Effector CD8-positive, alpha-beta T cell (primary cell): ENCODE results near the gene ADRA2A.

Source experiments
- DNase-seq: peaks from one replicate; lab custom pipeline; 2025; lab: John Stamatoyannopoulos, UW
- total RNA-seq, 4 experiments: gene quantifications; one replicate each; lab custom pipeline; 2026; lab: John Stamatoyannopoulos, UW

Gene ADRA2A
- total RNA-seq = 0 reads per million in 4 experiments

GRCh38 chr10:111076682-111077478 is at the start of gene ADRA2A:
ADRA2A (plus strand) TSS chr10:111077029; CDS start chr10:111077997, 968 bp downstream.
- DNase-seq = no peak

GRCh38 chr10:111030042-111030750 is 46.6 kb upstream of the ADRA2A start:
- DNase-seq = no peak

DNA sequence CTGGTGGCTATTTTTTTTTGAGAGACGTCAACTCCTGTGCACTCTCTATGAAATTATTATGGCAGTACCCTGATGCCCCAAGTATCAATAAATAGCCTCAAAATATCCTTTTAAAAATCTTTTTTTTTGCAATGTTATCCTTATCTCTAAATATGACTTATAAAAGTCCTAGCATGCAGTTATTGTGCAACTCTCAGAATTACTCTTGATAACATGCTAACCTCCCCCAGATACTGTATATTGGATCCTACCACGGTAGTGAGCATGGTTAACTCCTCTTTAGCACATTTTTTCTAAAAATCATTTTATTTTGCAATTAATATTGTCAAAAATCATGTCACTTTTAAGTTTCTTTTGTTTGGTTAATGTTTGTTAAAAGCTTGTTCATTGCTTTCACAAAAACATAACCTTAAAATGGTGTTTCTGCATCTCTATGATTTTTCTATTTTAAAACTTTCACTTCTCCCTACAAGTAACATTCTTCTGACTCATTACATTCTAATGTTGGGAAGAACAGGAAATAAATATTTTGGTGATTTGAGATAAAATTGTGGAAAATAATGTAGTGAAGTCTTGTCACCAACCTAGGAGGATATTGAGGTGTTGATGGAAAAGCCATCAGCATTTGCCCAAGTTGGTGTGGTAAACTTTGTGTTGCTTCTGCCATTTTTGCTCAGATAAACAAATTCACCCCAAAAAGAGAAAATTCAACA is 42.1 kb upstream of the ADRA2A start:
- DNase-seq = no peak

- DNase-seq = no peak
These were observed 41.3 kb upstream of the ADRA2A start for GRCh38 chr10:111035542-111035941.

DNA sequence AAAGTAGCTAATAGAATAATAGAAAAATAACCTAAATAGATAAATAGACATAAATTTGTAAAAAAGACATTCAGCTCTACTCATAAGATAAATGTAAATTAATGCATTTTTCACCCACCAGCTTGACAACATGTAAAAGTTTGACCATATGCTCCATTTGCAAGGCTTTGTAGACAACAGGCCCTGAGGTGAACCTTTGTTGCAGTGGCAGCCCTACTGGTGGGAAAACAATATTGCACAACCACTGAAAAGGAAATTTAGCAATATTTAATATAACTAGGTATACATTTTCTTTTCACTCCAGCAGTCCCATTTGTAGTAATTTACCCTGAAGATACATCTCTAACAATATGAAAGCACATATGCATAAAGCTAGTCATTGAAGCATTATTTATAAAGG is 39.0 kb upstream of the ADRA2A start:
- DNase-seq = no peak

DNA sequence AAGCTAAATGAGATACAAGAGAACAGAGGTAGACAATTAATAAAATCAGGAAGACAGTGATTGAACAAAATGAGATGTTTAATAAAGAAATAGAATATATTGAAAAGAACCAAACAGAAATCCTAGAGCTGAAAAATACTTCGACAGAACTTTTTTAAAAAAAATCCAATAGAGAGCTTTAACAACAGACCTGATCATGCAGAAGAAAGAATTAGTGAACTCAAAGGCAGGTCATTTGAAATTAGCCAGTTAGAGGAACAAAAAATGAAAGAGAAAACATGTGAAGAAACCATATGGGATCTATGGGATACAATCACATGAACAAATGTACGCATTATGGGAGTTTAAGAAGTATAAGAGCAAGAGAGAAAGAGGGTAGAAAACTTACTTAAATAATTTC is 37.3 kb upstream of the ADRA2A start:
- no peak for DNase-seq

- DNase-seq = no peak
These were observed 19.8 kb upstream of the ADRA2A start for GRCh38 chr10:111057006-111057405.

DNA sequence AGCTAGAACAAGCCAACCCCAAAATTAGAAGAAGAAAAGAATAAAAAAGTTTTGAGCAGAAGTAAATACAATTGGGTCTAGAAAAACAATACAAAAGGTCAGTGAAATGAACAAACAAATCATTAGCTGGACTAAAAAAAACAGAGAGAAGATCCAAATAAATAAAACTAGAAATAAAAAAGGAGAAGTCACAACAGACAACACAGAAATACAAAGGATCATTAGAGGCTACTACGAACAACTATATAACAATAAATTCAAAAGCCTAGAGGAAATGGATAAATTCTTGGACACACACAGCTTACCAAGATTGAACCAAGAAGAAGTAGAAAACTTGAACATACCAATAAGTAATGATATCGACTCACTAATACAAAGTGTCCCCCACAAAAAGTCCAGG is 13.4 kb upstream of the ADRA2A start:
- no peak for DNase-seq

DNA sequence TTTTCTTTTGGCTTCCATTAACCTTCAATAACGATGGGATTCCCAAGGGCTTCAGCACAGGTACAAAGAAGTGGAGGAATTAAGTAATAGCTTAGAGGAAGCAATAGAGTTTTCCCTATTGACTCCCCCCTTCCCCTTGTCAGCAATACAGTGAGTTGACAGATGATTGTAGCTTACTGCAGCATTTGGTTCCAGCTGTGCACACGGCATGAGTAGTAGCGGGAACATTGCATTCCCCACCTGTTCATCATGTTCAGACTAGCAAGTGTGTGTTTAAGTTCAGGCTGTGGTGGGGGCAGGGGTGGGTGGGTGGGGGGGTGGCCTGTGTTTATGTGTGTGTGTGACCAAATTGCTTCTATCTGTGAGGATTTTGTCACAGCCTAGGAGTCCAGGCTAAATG is 4.6 kb upstream of the ADRA2A start:
- no peak for DNase-seq

GRCh38 chr10:111075577-111076185 is 1.1 kb upstream of the ADRA2A start:
- DNase-seq = no peak

DNA sequence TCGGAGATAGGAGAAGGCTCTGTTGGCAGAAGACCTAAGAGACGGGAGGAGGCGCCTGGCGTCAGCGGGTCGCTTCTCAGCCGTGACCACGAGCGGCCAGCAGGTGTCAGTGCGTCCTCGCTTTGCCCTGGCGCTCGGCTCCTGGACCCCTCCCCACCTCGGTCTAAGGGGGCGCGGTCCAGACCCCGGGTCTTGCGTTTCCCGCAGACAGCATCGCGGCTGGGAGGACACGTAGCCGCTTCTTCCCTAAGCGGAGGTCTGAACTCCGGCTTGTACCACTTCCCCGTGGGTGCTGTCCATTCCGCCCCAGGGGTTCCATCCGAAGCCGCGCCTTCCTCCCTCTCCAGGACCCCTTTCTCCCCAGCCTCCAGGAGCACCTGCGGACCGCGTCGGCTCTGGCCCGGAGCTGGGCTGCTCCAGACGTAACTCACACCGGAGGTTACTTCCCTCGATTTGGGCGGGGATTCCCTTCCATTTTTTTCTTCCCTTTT is 593 bp upstream of the ADRA2A start:
- DNase-seq = no peak

DNA sequence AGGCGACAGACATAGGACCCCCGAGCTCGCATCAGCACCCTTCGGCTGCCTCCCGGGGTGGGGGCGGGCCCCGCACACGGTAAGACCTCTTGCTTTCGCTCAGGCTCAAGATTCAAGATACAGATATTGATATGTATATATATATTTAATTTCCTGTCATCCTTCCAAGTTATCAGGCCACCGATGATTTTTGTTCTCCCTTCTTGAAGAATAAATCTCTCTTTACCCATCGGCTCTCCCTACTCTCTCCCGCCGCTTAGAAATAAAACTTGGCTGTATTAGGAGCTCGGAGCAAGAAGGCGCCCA is 603 bp downstream of the ADRA2A start:
- no peak for DNase-seq

GRCh38 chr10:111077785-111078504 is 1.1 kb downstream of the ADRA2A start:
- no peak for DNase-seq

DNA sequence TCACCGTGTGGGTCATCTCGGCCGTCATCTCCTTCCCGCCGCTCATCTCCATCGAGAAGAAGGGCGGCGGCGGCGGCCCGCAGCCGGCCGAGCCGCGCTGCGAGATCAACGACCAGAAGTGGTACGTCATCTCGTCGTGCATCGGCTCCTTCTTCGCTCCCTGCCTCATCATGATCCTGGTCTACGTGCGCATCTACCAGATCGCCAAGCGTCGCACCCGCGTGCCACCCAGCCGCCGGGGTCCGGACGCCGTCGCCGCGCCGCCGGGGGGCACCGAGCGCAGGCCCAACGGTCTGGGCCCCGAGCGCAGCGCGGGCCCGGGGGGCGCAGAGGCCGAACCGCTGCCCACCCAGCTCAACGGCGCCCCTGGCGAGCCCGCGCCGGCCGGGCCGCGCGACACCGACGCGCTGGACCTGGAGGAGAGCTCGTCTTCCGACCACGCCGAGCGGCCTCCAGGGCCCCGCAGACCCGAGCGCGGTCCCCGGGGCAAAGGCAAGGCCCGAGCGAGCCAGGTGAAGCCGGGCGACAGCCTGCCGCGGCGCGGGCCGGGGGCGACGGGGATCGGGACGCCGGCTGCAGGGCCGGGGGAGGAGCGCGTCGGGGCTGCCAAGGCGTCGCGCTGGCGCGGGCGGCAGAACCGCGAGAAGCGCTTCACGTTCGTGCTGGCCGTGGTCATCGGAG is 1.8 kb downstream of the ADRA2A start:
- DNase-seq = no peak

DNA sequence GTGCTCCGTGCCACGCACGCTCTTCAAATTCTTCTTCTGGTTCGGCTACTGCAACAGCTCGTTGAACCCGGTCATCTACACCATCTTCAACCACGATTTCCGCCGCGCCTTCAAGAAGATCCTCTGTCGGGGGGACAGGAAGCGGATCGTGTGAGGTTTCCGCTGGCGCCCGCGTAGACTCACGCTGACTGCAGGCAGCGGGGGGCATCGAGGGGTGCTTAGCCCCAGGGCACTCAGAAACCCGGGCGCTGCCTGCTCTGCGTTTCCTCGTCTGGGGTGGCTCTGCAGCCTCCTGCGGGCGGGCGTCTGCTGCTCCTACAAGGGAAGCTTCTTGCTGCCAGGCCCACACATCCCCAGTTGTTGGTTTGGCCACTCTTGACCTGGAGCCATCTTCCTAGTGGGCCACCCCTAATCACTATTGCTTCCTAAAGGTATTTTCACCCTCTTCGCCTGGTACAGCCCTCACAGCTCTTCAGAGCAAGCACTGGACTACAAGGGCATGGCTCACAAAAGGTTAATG is 2.5 kb downstream of the ADRA2A start:
- DNase-seq = no peak

- DNase-seq = no peak
These were observed 3.0 kb downstream of the ADRA2A start for GRCh38 chr10:111079781-111080180.

DNA sequence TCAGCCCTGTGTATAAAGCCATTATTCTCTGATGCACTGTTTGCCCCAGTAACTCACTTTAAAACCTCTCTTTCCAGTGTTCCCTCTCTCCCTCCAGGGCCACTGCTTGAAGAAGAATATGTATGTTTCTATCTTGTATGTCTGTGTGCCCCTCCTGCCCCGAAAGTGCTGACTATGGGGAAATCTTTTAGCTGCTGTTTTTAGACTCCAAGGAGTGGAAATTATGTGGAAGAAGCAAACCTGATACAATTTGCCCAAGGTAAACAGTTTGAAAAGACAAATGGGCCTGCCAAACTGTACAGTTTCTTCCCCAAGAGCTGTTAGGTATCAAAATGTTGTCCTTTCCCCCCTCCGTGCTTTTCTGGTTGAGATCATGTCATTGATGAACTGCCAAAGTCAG is 3.4 kb downstream of the ADRA2A start:
- no peak for DNase-seq

DNA sequence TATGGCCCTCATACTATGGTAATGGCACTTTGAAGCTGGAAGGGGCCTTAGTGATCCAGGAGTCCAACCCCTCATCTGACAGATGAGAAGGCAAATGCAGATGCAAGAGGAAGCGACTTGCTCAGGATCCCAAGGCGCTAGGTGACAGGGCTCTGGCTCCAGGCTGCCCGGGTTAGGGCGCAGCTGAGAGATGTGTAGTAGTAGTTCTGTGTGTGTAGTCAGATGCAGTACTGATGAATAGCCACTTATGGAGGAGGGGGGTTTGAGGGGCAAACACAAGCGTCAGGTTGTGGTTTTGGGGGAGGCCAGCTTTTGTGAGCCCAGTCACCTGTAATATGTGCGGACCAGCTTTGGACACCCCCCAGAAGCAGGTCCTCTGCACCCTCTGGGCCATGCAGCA is 4.8 kb downstream of the ADRA2A start:
- no peak for DNase-seq

DNA sequence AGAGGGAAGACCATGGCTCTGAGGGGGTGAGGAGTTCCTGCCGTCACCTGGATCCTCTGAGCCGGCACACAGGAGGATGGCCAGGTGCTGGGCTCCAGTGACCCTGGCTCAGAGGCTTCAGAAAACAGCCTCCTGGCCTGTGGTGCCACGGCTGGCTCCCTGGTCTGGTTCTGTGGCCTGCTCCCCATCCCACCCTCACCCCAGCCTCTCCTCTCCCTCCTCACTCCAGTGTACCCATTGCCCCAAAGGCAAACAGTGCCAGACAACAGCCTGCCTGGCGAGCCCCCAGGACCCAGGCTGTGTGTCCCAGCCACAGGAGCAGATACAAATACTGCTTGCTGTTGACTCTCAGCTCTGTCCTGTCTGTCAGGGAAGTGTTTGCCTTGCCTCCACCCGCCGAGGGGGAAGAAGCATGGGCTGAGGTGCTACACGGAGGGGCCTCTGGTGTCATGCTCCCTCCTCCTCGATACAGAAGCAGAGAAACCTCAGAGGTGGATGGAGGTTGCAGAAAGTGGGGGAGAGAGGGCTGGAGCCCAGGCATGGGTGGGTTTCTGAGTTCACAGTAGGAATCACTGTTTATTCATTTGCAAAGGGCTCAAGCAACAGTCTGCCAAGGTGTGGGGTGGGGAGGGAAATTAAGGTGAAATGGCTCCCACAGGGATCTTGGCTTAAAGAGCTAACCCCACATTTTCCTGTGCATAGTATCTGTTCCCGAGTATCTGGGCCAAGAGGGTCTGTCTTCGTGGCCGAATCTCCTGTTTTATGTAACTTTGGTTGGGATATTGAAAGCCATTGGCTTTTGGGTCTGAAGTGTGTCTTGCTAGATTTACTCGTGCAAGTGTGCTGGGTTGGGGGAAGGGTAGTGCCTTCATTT is 5.5 kb downstream of the ADRA2A start:
- no peak for DNase-seq
